GM19099 (cell line): ENCODE results near the gene PRR5.

Experiments used
- POLR2A ChIP-seq: IDR thresholded peaks from 3 replicates; pipeline ENCODE4 v1.6.1; 2011; ENCODE audit warnings: low read depth; ENCODE audit not compliant: insufficient read length; ENCODE audit errors: extremely low read depth

PRR5 gene

DNA sequence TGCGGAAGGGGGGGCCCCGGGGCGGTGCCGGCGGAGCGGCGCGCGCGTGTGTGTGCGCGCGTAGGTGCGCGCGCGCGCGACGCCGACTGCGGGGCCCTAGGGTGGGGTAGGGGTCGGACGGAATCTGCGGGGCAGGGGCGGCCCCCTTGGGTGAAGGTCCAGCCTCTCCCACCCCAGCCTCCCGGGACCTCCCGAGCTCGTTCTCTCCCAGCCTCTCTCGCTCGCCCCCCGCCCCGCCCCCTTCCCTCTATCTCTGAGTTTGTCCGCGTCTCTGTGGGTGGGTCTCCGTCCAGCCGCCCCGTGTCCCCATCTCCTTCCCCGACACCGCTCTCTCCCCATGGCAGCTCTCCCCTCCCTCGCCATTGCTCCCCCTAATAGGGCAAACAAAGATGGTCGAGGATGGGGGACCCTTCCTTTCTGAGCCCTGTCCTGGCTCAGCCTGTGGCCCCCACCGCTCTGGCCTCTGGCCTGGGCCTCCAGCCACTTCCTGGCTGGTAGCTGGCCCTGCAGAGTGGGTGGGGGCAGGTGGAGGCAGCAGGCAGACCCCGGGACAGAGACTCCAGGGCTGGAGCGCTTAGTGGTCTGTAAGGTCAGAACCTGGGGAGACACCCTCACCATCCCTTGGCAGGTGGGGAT lies 33.0 kb upstream of the PRR5 start:
- TF ChIP-seq POLR2A = no peak

GRCh38 chr22:44669561-44669976 lies 32.4 kb upstream of the PRR5 start:
- no peak for TF ChIP-seq POLR2A

- no peak for TF ChIP-seq POLR2A
These were observed 31.6 kb upstream of the PRR5 start for GRCh38 chr22:44670220-44670988.

DNA sequence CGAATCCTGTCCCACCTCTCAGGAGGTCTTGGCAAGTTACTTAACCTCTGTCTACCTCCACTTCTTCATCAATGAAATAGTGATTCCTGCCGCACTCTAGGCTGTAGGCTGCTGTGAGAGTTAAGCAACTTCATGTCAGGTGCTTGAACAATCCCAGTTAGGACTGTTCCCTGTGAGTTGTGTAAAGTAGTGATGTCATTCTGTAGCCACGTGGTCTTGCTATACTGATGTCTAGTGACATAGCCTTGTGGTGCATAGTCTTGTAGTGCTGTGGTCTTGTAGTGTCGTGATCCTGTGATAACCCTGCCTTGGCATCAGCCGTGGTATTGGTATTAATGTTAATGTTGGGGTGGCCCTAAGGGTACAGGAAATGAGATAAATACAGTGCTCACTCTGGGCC lies 30.3 kb upstream of the PRR5 start:
- TF ChIP-seq POLR2A = no peak

GRCh38 chr22:44672632-44673031 lies 29.4 kb upstream of the PRR5 start:
- TF ChIP-seq POLR2A = no peak

DNA sequence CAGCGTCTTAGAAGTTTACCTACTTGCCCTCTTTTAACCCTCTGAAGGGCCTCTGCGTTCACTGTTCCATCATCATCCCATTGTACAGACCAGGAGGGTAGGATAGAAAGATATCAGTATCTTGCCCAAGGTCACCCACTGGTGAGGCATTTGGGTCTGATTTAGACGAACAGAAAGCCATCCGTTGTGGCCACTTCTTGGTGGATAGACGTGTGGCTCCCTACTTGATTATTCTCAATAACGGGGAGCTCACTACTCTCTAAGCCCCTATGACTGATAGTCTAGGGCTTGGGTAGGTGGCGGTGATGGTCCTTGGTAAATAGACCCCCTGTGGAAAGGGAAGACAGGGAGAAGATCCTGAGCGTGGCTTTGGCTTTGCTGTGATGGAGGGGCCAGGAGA lies 28.6 kb upstream of the PRR5 start:
- no peak for TF ChIP-seq POLR2A

DNA sequence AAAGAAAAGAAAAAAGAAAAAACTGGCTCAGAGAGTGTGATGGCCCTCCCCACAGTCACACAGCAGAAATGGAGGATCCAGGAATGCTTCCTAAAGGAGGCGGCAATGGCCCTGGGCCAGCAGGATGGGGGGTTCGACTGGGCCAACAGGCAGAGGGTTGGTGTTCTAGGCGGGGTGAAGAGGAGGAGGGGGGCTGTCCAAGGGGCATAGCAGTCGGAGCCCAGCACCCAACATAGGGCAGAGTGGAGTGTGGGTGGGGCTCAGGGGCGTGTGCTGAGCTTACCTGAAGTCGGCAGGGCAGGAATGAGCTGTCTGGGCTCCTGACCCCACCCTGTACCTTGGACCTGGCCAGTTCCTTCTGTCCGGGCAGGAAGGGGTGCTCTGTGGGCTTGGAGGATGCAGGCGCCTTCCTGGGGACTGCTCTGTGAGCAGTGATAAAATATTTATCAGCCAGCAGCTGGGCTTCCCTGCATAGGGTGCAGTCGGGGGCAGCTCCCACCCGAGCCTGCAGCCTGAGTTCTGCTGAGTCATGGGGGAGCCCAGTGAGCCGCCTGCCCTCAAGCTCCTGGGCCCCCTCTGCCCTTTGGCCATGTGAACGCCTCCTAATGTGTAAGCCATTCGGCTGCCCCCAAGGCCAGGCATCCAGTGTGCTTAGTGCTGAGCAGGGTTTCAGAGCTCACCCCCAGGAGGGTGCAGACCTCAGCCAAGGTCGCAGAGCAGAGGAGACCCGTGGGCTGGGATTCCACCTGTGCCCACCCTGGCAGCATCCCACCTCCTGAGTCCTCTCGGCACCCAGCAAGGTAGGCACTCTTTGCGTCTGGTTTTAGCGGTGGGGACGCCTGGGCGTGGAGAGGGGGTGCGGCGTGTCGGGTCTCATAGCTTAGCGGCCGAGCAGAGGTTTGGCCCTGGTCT lies 25.3 kb upstream of the PRR5 start:
- TF ChIP-seq POLR2A = no peak

DNA sequence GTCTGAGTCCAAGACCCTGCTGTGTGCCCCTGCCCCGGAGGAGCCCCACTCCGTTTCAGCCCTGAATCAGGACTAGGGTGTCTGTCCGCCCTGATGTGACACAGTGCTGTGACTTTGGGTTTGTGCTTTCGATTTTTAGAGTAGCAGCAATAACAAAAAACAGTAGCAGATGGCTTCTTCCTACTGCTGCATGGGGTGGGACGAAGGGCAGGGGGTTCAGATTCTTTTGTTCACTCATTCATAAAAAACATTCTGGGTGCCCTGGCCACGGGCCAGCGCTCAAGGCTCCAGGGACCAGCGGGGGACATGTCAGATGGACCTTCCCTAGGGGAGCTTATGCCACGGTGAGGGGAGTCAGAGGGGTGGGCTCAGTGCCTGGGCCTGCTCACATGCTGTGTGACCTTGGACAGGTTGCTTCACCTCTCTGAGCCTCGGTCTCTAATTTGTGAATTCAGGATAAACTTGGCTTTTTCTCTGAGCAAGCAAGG lies 24.6 kb upstream of the PRR5 start:
- TF ChIP-seq POLR2A = no peak

- no peak for TF ChIP-seq POLR2A
These were observed 24.0 kb upstream of the PRR5 start for GRCh38 chr22:44677871-44678555.

DNA sequence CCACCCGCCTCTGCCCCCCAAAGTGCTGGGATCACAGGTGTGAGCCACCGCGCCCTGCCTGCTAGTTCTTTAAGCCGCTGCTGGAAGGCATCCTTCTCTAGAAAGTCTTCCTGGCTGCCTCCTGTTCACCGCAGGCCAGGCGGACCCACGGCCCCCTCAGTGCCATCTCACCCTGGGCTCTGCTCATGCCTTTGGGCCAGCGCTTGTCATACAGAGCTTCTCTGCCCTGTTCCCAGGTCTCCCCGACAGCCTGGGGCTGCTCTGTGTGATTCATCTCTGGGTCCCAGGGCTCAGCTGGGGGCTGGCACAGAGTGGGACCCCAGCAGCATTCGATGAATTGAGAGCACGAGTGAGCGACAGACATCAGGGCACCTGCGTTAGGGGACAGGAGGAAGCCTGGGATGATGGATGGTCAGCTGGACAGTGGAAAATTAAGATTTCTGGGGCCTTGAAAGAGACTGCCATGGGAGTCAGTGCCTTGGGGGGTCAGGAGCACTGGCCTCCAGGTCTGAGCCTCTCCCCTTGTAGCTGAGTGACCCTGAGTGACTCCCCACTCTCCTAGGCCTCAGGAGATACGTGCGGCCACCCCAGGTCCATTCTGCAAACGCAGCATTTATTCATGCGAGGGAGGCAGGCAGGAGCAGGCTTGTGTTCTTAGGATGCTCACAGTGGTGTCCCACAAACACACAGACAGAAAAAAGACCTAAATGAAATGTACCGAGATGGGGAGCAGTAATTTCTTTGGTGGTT lies 23.3 kb upstream of the PRR5 start:
- TF ChIP-seq POLR2A = no peak

DNA sequence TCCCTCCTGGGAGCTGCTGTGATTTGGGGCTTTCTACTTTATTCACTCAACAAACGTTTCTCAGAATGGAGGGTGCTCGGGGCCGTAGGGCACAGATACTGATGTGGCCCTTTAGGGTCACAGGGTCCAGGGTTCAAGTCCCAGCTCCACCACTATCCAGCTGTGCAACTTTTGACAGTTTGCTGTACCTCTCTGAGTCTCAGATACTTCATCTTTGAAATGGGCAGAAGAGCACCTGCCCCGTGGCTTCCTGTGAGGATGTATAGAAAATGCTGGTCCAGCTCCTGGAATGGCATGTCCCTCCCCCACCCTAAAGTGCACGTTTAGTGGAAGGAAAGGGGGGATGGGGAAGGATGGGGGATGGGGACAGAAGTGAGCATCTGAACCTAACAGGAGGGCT lies 21.9 kb upstream of the PRR5 start:
- TF ChIP-seq POLR2A = no peak

DNA sequence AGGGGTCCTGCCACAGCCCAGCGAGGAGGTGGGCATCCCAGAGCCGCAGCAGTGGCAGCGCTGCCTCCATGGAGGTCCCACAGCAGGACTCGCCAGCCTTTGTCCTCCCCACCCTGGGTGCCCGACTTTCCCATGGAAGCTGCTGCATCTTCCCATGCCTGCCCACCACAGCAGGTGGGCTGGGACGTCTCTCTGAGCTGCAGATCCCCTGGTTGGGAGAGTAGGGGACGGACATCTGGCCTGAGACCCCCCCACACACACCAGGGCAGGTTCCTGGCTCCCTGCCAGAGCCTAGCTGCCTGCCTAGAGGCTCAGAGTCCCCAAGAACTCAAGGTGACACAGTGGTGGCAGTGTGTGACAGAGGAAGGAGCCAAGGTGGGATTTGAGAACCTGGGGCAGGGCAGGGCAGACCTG lies 21.5 kb upstream of the PRR5 start:
- no peak for TF ChIP-seq POLR2A

DNA sequence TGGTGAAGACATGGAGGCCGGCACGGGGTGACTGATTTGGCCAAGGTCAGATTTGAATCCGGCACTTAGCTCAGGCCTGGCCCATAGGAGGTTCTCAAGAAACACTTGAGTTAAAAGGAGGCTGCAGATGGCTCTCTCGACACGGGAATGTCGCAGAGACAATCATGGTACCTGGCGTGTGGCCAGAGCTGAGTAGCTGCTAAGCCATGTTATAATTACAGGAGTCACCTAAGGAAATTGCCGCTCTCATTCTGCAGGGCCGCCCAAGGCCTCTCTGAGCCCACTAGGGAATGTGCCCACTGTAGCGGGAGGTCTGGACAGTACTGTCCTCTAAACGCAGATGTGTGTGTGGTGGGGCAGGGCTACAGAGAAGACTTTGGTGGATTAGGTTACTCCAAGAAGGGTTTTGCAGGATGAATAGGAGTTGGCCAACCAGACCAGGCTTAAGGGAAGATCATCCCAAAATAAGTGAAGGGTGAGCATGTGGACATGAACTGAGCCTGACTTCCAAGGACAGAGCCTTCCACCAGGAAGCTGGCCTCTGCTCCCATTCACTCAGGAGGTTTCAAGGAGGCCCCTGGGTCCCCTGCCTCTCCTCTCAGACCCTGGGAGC lies 19.3 kb upstream of the PRR5 start:
- TF ChIP-seq POLR2A = no peak

DNA sequence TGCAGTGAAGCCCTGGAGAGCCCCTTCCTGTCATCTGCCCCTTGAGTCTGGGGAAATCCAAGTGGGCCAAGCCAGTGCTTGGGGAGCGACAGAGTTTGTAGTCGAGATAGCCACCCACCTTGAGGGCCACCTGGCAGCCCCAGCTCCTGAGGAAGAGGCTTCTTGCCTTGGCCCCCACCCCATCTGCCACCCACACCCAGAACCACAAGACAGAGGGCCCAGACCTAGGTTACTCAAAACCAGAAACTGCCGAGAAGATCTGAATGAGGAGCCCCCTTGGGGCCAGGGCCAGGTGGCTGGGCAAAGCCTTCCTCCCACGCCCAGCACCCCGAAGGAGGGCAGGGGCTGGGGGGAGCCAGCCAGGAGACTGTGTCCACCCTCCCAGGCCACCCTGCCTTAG lies 18.8 kb upstream of the PRR5 start:
- TF ChIP-seq POLR2A = no peak
